Measurements from ENCODE around the gene SQSTM1. TPM values are rescaled to one million over a fixed set of nuclear protein-coding genes. Genes with fewer than 3 reads are reported as not detected.

The SQSTM1 gene
- total and polyA plus RNA-seq, 12 donors: 258 to 2,312 (median 660) TPM

DNA sequence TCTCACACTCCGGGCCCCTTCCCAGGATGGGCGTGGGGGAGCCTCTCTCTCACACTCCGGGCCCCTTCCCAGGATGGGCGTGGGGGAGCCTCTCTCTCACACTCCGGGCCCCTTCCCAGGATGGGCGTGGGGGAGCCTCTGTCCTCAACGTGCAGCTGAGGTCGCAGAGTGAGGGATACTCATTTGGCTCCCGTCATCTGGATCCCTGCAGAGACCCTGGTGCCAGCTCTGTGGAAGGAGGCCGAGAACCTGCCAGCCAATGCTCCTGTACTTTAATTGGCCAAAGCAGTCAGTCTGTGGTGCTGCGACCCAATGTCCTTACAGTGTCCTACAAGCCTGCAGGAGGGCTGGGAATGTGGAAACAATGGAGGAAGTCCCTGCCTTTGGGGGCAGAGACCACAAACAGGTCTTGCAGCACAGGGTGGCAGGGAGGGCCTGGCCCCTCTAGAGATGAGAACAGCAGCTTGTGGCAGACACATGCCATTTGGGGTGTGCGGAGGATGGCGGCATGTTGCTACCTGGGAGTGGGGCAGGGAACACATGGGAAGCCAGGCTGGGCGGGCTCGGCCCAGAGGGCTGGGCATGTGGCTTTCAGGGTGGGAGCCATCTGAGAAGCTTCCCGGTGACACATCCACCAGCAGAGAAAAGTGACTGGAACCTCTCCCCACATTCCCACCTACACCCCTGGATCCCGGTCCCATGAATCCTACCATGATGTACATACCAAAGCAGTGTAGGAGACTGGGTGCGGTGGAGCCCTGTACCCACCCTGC is 51.5 kb downstream of the SQSTM1 start:
- H3K4me1 ChIP-seq (replicated peaks in 1 of 2): no peaks in the 10 kb centered on the region
- no peak overlapping the region for H3K4me3 ChIP-seq
- no peak overlapping the region for H3K27ac ChIP-seq
- DNase-seq: no peak
- intact Hi-C loops (cut with DNase I): no loop called here
- WGBS, 4 donors: 89 to 94% (median 91%) methylated on average over 7 to 15 of the region's 18 CpGs
- peaks cover 0 to 84% of the 10 kb centered on the region in 2 donors for H3K36me3 ChIP-seq (replicated peaks in 1 of 2)
- H3K9me3 ChIP-seq (replicated peaks in 1 of 3): no peaks in the 10 kb centered on the region
- no peaks in the 10 kb centered on the region for H3K27me3 ChIP-seq
- no peak for TF ChIP-seq POLR2A (IDR thresholded peaks at IDR 0.05)
- TF ChIP-seq, protein P1, sequence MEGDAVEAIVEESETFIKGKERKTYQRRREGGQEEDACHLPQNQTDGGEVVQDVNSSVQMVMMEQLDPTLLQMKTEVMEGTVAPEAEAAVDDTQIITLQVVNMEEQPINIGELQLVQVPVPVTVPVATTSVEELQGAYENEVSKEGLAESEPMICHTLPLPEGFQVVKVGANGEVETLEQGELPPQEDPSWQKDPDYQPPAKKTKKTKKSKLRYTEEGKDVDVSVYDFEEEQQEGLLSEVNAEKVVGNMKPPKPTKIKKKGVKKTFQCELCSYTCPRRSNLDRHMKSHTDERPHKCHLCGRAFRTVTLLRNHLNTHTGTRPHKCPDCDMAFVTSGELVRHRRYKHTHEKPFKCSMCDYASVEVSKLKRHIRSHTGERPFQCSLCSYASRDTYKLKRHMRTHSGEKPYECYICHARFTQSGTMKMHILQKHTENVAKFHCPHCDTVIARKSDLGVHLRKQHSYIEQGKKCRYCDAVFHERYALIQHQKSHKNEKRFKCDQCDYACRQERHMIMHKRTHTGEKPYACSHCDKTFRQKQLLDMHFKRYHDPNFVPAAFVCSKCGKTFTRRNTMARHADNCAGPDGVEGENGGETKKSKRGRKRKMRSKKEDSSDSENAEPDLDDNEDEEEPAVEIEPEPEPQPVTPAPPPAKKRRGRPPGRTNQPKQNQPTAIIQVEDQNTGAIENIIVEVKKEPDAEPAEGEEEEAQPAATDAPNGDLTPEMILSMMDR (IDR thresholded peaks at IDR 0.05): no peak

DNA sequence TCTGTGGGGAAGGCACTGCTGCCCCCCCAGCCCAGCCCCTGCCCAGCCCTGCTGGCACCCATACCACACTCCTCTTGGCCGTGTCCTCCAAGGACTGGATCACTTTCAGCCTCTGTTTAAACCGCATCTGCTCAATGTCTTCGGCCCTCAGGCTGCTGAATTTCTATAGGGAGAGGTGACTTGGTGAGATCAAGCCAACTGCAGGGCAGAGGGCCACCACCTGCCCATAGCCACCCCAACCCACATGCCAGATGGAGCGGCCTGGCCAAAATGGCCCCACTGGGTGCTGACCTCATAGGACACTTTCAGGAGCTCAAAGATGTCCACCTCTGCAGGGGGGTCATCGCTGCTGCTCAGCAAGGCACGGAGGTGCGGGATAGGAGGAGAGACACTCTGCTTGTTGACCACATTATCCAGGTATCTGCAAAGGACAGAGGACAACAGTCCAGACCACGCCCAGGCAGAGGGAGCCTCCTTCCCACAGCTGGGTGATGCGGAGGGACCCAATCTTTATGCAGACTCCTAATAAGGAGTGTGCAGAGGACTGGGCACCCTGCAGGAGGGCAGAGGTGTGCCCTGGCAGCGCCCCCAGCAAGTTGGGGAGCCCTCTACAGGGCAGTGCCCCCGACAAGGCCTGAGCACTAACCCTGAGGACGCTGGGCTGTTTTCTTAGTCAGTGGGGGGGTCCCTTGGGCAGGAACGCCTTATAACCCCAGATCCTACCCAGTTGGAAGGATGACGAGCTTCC is 52.3 kb downstream of the SQSTM1 start:
- no peaks in the 10 kb centered on the region for H3K27me3 ChIP-seq
- peaks cover 0 to 85% of the 10 kb centered on the region in 2 donors for H3K36me3 ChIP-seq (replicated peaks in 1 of 2)
- H3K9me3 ChIP-seq (replicated peaks in 1 of 3): no peaks in the 10 kb centered on the region
- 89 to 95% (median 90%) methylated on average over 6 to 14 of the region's 14 CpGs for WGBS, 4 donors
- H3K4me3 ChIP-seq: no peak overlapping the region
- no peaks in the 10 kb centered on the region for H3K4me1 ChIP-seq (replicated peaks in 1 of 2)
- H3K27ac ChIP-seq: no peak overlapping the region
- DNase-seq: no peak
- intact Hi-C loops (cut with DNase I): no loop called here
- no peak for TF ChIP-seq POLR2A (IDR thresholded peaks at IDR 0.05)
- TF ChIP-seq, protein P1 (IDR thresholded peaks at IDR 0.05): no peak

DNA sequence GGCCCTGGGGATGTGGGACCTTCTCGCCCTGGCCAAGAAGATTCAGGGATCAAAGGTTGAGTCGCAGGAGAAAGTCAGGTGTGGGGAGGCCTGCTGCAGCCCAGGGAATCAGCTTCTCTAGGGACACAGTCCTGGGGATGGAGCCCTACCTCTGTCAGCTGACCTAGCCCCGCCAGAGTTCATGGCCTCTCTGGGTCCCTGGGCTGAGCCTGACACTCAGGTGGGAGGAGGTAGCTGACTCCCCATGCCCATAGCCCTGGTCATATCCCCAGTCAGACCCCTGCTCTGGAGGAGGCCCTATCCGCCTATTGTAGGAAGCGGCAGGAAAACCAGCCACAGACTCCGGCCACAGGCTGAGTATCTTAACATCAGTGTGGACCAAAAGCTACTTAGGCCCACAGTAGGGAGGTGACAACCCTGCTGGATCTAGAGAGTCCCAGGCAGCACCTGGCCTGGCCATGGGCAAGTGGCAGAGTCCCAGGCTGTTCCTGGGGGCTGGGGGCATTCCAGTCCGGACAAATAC is 52.9 kb downstream of the SQSTM1 start:
- Histone ChIP-seq H3K27me3 (no peaks in the 10 kb centered on the region), H3K27ac (no peak overlapping the region), H3K36me3 (replicated peaks in 1 of 2) (peaks cover 0 to 89% of the 10 kb centered on the region in 2 donors), H3K9me3 (replicated peaks in 1 of 3) (no peaks in the 10 kb centered on the region), H3K4me1 (replicated peaks in 1 of 2) (no peaks in the 10 kb centered on the region), H3K4me3 (no peak overlapping the region)
- DNase-seq: no peak
- TF ChIP-seq, protein P1 (IDR thresholded peaks at IDR 0.05): no peak
- TF ChIP-seq POLR2A (IDR thresholded peaks at IDR 0.05): no peak
- 95 to 100% (median 100%) methylated on average over 3 to 7 of the region's 7 CpGs for WGBS, 4 donors
- intact Hi-C loops (cut with DNase I): no loop called here

- H3K4me1 ChIP-seq (replicated peaks in 1 of 2): no peaks in the 10 kb centered on the region
- H3K4me3 ChIP-seq: no peak overlapping the region
- no peaks in the 10 kb centered on the region for H3K9me3 ChIP-seq (replicated peaks in 1 of 3)
- H3K27me3 ChIP-seq: no peaks in the 10 kb centered on the region
- peaks cover 0 to 90% of the 10 kb centered on the region in 2 donors for H3K36me3 ChIP-seq (replicated peaks in 1 of 2)
- intact Hi-C loops (cut with DNase I): no loop called here
- H3K27ac ChIP-seq: no peak overlapping the region
- WGBS, 4 donors: 83 to 94% (median 92%) methylated on average over 1 to 3 of the region's 3 CpGs
- TF ChIP-seq POLR2A (IDR thresholded peaks at IDR 0.05): no peak
- TF ChIP-seq, protein P1 (IDR thresholded peaks at IDR 0.05): no peak
- DNase-seq: no peak
Measured at GRCh38 chr5:179874136-179874535, 53.4 kb downstream of the SQSTM1 start.

Measured in adrenal gland (tissue), 12 donors.